ENCODE results near the gene ESYT2. TPM values are rescaled to one million over a fixed set of nuclear protein-coding genes. Genes with fewer than 3 reads are reported as not detected.

The ESYT2 gene
- total and polyA plus RNA-seq, 9 of the 15 experiments (the other 6 are each of a cell fraction or from before 2014, with no cell fraction given), result 5.8 to 86.9 (median 64.7) TPM

DNA sequence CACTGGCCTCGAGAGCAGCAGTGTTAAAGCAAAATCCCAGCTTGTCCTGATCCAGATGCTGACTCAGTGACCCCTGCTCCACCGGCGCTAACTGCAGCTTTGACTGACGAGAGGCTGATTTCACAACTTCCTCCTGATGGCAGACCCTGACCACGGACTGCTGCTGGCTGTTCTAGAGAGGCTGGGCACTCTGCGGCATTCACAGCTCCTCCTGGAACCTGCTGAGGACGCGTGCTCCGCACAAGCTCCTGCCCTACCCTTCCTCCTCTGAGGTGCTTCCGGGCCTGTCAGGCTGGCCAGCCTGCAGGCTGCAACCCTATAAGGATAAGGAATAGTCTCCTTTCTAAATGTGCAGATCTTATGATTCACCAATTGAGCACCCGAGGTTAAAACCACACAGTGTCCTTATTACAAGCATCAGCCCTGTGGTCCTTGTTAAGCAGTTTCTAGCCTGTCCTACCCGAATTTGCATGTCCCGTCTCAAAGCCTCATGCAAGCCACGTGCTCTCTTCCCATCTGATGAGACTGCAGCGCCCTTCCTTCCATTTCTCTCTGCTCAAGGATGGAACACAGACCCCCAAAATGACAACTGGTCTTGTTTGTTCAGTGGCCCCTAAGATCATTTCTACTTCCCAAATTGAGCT, 89.2 kb downstream of the ESYT2 start (continued):
- no peak for TF ChIP-seq RREB1 (CRISPR knock-in tag; IDR thresholded peaks at IDR 0.05)
- TF ChIP-seq NFIX (CRISPR knock-in tag; IDR thresholded peaks at IDR 0.05; ENCODE audit: low read depth), result no peak
- TF ChIP-seq ZFX (CRISPR knock-in tag; IDR thresholded peaks at IDR 0.05), result no peak
- no peak for TF ChIP-seq KAT2B (IDR thresholded peaks at IDR 0.05; ENCODE audit: low read depth, low read length)
- TF ChIP-seq NFE2 (IDR thresholded peaks at IDR 0.05; ENCODE audit: low read depth), result no peak
- no peak for TF ChIP-seq ZNF584 (CRISPR knock-in tag; IDR thresholded peaks at IDR 0.05; ENCODE audit: low read depth)
- no peak for TF ChIP-seq KLF1 (tag; IDR thresholded peaks at IDR 0.05)
- TF ChIP-seq SIX5 (IDR thresholded peaks at IDR 0.05; ENCODE audit: borderline replicate concordance in 1 of 2, insufficient read depth in 1 of 2, low read depth in 1 of 2, low read length in 2 of 2), result no peak
- peak; percentile 11 to 59; a peak in 2 of 4 replicates for TF ChIP-seq RAD21 (CRISPR knock-in tag; conservative IDR thresholded peaks at IDR 0.05 in 1 of 2, IDR thresholded peaks at IDR 0.05 in 1 of 2)
- TF ChIP-seq XRCC3 (IDR thresholded peaks at IDR 0.05), result no peak
- TF ChIP-seq GATA2 (CRISPR knock-in tag; IDR thresholded peaks at IDR 0.05), result no peak
- no peak for TF ChIP-seq TBP (optimal IDR thresholded peaks at IDR 0.05; ENCODE audit: low read depth, low read length)
- no peak for TF ChIP-seq NR1H2 (CRISPR knock-in tag; IDR thresholded peaks at IDR 0.05)
- no peak for TF ChIP-seq ZNF766 (CRISPR knock-in tag; conservative IDR thresholded peaks at IDR 0.05)
- TF ChIP-seq KLF13 (tag; IDR thresholded peaks at IDR 0.05; ENCODE audit: borderline replicate concordance, low read depth), result no peak
- peak; percentile 42; the same call in 1 of the 2 replicates for TF ChIP-seq E2F4 (CRISPR knock-in tag; IDR thresholded peaks at IDR 0.05; ENCODE audit: low read depth)
- TF ChIP-seq TAF9B (IDR thresholded peaks at IDR 0.05; ENCODE audit: partially characterized antibody), result no peak
- TF ChIP-seq FOXP4 (CRISPR knock-in tag; IDR thresholded peaks at IDR 0.05; ENCODE audit: borderline replicate concordance), result peak; percentile 67; the same call in 1 of the 2 replicates
- TF ChIP-seq HSF4 (CRISPR knock-in tag; IDR thresholded peaks at IDR 0.05; ENCODE audit: borderline replicate concordance), result no peak

Data from K562 (cell line).